Stomach smooth muscle (tissue), 2 donors: ENCODE data around the gene SH2D7.

Experiments used
- H3K27ac ChIP-seq: one replicate; pipeline ENCODE4 v1.7.0; 2013; ENCODE audit warnings: mild to moderate bottlenecking, low read length, inconsistent platforms
- H3K27me3 ChIP-seq, 2 donors: one replicate each; pipeline ENCODE4 v1.7.0; 2013; ENCODE audit warnings: low read length in 2 of 2; ENCODE audit not compliant: insufficient read depth in 2 of 2, control insufficient read depth in 1 of 2
- H3K36me3 ChIP-seq, 2 donors: one replicate each; pipeline ENCODE4 v1.7.0; 2013; ENCODE audit warnings: low read length in 2 of 2; ENCODE audit not compliant: control insufficient read depth in 2 of 2, insufficient read depth in 2 of 2
- H3K4me1 ChIP-seq: one replicate; pipeline ENCODE4 v1.7.0; 2013; ENCODE audit warnings: low read length; ENCODE audit not compliant: control insufficient read depth, insufficient read depth
- H3K4me3 ChIP-seq, 2 donors: one replicate each; pipeline ENCODE4 v1.7.0; 2013; ENCODE audit warnings: low read length in 2 of 2
- H3K9ac ChIP-seq, 2 donors: one replicate each; pipeline ENCODE4 v1.7.0; 2013; ENCODE audit warnings: low read length in 2 of 2, mild to moderate bottlenecking in 1 of 2
- H3K9me3 ChIP-seq, 2 donors: one replicate each; pipeline ENCODE4 v1.7.0; 2013; ENCODE audit warnings: low read length in 2 of 2; ENCODE audit not compliant: control insufficient read depth in 2 of 2
- donor health status: healthy.
- donor health status: Pancreatic carcinoma.

Gene SH2D7

GRCh38 chr15:78052001-78052401 is 40.4 kb upstream of the SH2D7 start:
- no peaks in the 10 kb centered on the region for H3K9me3 ChIP-seq
- peaks cover 53% of the 10 kb centered on the region for H3K4me1 ChIP-seq
- H3K36me3 ChIP-seq: peaks cover 3 to 12% of the 10 kb centered on the region in 2 donors
- no peaks in the 10 kb centered on the region for H3K27me3 ChIP-seq
- H3K4me3 ChIP-seq: no peak overlapping the region
- H3K27ac ChIP-seq: no peak overlapping the region
- peak overlapping the region in 1 of 2 donors; percentile 21 for H3K9ac ChIP-seq

- Histone ChIP-seq H3K27me3 (no peaks in the 10 kb centered on the region), H3K27ac (no peak overlapping the region), H3K36me3 (peaks cover 3 to 12% of the 10 kb centered on the region in 2 donors), H3K4me3 (no peak overlapping the region), H3K9me3 (no peaks in the 10 kb centered on the region), H3K4me1 (peaks cover 48% of the 10 kb centered on the region), H3K9ac (peak overlapping the region in 1 of 2 donors; percentile 29)
These were observed 39.8 kb upstream of the SH2D7 start for GRCh38 chr15:78052545-78052944.

GRCh38 chr15:78054518-78054917 is 37.8 kb upstream of the SH2D7 start:
- H3K4me3 ChIP-seq: no peak overlapping the region

GRCh38 chr15:78054966-78055365 is 37.4 kb upstream of the SH2D7 start:
- no peaks in the 10 kb centered on the region for H3K27me3 ChIP-seq
- no peaks in the 10 kb centered on the region for H3K9me3 ChIP-seq
- H3K36me3 ChIP-seq: peaks cover 3 to 12% of the 10 kb centered on the region in 2 donors
- H3K27ac ChIP-seq: no peak overlapping the region
- no peak overlapping the region for H3K9ac ChIP-seq
- H3K4me3 ChIP-seq: no peak overlapping the region
- peaks cover 44% of the 10 kb centered on the region for H3K4me1 ChIP-seq

More at GRCh38 chr15:78054518-78054917, 37.8 kb upstream of the SH2D7 start:
- Histone ChIP-seq H3K27ac (no peak overlapping the region), H3K4me1 (peaks cover 44% of the 10 kb centered on the region), H3K9ac (no peak overlapping the region), H3K9me3 (no peaks in the 10 kb centered on the region), H3K36me3 (peaks cover 3 to 12% of the 10 kb centered on the region in 2 donors), H3K27me3 (no peaks in the 10 kb centered on the region)

- Histone ChIP-seq H3K9me3 (no peaks in the 10 kb centered on the region), H3K4me1 (peaks cover 40% of the 10 kb centered on the region), H3K36me3 (peaks cover 3 to 12% of the 10 kb centered on the region in 2 donors), H3K9ac (no peak overlapping the region), H3K27ac (no peak overlapping the region), H3K27me3 (no peaks in the 10 kb centered on the region), H3K4me3 (peak overlapping the region in 1 of 2 donors; percentile 3)
These were observed 36.2 kb upstream of the SH2D7 start for GRCh38 chr15:78055919-78056713.

DNA sequence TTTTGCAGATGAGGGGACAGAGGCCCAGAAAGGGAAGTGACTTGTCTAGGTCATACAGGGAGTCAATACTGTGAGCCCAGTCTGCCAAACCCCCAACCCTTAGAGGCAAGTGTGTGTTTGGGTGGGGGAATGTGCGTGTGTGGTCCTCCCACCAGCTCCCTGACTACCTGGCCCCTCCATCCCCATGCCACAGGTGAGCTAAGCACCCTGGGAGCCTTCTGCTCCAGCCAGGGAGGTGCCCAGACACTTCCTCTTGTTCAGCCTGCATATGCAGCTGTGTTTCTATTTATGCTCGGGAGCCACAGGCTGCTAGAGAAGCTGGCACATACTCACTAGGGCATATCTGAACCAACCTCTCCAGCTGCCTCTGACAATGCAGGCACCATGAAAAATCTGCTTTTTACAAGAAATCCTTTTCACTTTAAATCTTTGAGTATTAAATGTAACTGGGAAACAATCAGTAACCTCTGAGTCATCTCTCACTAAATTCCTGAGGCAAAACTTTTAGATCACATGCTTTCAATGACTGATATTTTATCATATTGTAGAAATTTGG is 35.6 kb upstream of the SH2D7 start:
- peaks cover 3 to 12% of the 10 kb centered on the region in 2 donors for H3K36me3 ChIP-seq
- no peaks in the 10 kb centered on the region for H3K9me3 ChIP-seq
- no peak overlapping the region for H3K27ac ChIP-seq
- peaks cover 44% of the 10 kb centered on the region for H3K4me1 ChIP-seq
- H3K4me3 ChIP-seq: peak overlapping the region in 1 of 2 donors; percentile 3
- no peaks in the 10 kb centered on the region for H3K27me3 ChIP-seq
- H3K9ac ChIP-seq: no peak overlapping the region

- no peaks in the 10 kb centered on the region for H3K27me3 ChIP-seq
- no peak overlapping the region for H3K4me3 ChIP-seq
- no peak overlapping the region for H3K27ac ChIP-seq
- H3K4me1 ChIP-seq: peaks cover 39% of the 10 kb centered on the region
- H3K9me3 ChIP-seq: no peaks in the 10 kb centered on the region
- H3K36me3 ChIP-seq: peaks cover 0 to 12% of the 10 kb centered on the region in 2 donors
- H3K9ac ChIP-seq: no peak overlapping the region
These were observed 34.6 kb upstream of the SH2D7 start for GRCh38 chr15:78057803-78058202.

GRCh38 chr15:78058401-78058935 is 33.9 kb upstream of the SH2D7 start:
- H3K4me3 ChIP-seq: no peak overlapping the region
- H3K36me3 ChIP-seq: peaks cover 0 to 6% of the 10 kb centered on the region in 2 donors
- no peak overlapping the region for H3K9ac ChIP-seq
- H3K9me3 ChIP-seq: no peaks in the 10 kb centered on the region
- H3K27me3 ChIP-seq: no peaks in the 10 kb centered on the region
- peak overlapping the region; percentile 18 for H3K27ac ChIP-seq
- peaks cover 39% of the 10 kb centered on the region for H3K4me1 ChIP-seq

- Histone ChIP-seq H3K27ac (no peak overlapping the region), H3K9me3 (no peaks in the 10 kb centered on the region), H3K4me1 (peaks cover 46% of the 10 kb centered on the region), H3K36me3 (no peaks in the 10 kb centered on the region), H3K27me3 (no peaks in the 10 kb centered on the region), H3K4me3 (no peak overlapping the region), H3K9ac (no peak overlapping the region)
These were observed 33.1 kb upstream of the SH2D7 start for GRCh38 chr15:78059110-78059839.

- Histone ChIP-seq H3K9me3 (no peaks in the 10 kb centered on the region), H3K36me3 (no peaks in the 10 kb centered on the region), H3K9ac (no peak overlapping the region), H3K27me3 (no peaks in the 10 kb centered on the region), H3K4me3 (no peak overlapping the region), H3K27ac (no peak overlapping the region), H3K4me1 (peaks cover 48% of the 10 kb centered on the region)
These were observed 32.1 kb upstream of the SH2D7 start for GRCh38 chr15:78060232-78060631.
